ENCODE measurements around the gene SCYGR5.
"Not testable (repeated sequence)": the region's sequence is repeated elsewhere in the genome, so short reads cannot be mapped to it uniquely, and the experiment has no call there.

The SCYGR5 gene

GRCh38 chr2:227673620-227674019, 7.0 kb downstream of the SCYGR5 start:
- DNase-seq (ENCODE audit: low read depth): not testable (repeated sequence)

- DNase-seq (ENCODE audit: low read depth): peak; percentile 39
Measured at GRCh38 chr2:227674485-227674884, 7.9 kb downstream of the SCYGR5 start.

GRCh38 chr2:227677928-227678327, 11.3 kb downstream of the SCYGR5 start:
- no peak for DNase-seq (ENCODE audit: low read depth)

DNA sequence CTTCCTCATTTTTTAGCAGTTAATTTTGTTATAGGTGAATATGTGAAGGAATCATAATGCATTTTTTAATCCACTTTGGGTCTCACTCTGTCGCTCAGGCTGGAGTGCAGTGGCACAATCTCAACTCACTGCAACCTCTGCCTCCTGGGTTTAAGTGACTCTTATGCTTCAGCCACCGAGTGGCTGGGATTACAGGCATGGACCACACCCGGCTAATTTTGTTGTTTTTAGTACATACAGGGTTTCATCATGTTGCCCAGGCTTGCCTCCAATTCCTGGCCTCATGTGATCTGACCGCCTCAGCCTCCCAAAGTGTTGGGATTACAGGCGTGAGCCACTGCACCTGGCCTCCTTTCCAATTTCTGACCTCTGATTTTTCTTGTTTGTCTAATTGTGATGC, 17.7 kb downstream of the SCYGR5 start:
- DNase-seq (ENCODE audit: low read depth): peak; percentile 5

DNA sequence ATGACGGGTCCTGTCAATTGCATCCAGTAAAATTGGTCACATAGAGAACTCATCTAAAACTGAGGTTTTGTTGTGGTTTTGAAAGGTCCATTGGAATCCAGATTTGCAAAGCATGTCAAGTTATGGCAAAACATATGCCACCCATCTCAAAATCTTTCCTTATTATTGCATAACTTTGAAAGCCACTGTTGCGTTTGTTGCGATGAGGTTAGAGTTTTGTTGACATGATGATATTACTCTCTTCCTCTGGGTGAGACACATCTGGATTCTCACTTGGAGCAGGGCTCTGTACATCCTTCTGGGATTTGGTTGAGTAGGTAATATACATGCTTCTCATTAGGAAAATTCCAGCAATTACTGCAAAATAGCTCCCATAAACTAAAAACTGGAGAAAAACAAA, 20.6 kb downstream of the SCYGR5 start:
- peak; percentile 57 for DNase-seq (ENCODE audit: low read depth)

DNA sequence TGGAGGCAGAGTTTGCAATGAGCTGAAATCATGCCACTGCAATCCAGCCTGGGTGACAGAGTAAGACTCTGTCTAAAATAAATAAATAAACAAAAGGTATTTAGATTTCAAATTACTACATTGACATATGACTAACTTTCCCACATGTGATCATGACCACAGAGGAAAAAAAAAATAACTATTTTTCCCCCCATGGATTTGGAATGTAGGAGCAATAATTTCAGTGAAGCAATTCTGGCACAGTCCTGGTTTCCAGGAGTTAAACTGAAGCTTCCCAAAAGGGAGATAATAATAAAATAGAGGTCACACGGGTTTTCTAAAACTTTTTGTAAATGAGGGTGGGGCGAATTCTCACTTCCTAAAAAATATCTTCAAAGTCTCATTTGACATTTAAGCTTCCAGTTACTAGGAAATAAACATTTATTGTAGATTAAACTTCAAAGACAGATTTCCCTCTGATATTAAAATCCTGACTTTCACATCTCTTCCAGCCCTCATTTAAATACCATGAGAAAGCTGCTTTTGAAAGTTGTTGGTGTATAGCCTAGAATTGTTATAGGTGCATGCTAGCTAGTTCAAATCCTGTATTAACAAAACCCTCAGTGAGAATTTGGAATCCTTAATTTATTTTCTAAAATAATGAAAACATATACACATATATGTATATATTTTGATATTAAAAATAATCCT, 30.5 kb downstream of the SCYGR5 start:
- peak; percentile 57 for DNase-seq (ENCODE audit: low read depth)

- no peak for DNase-seq (ENCODE audit: low read depth)
Measured at GRCh38 chr2:227701556-227701955, 35.0 kb downstream of the SCYGR5 start.

GRCh38 chr2:227703280-227703732, 36.7 kb downstream of the SCYGR5 start:
- peak; percentile 75 for DNase-seq (ENCODE audit: low read depth)

DNA sequence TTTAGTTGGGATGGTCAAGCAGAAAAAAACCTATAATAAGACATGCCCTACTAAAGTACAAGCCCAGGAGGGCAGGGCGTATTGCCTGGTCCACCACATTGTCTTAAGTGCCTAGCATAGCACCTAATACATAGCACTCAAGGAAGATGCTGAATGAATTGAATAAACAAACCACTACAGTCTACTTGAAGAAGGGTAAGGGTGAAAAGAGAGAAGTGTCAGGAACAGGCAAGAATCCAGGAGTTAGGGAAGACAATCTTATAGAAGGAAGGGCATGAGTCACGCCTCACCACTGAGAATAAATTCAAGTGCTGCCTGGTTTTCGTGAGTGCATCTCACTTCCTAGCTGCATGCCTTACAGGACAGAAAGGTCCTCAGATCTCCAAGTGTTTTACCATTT, 37.4 kb downstream of the SCYGR5 start:
- DNase-seq (ENCODE audit: low read depth): peak; percentile 53

DNA sequence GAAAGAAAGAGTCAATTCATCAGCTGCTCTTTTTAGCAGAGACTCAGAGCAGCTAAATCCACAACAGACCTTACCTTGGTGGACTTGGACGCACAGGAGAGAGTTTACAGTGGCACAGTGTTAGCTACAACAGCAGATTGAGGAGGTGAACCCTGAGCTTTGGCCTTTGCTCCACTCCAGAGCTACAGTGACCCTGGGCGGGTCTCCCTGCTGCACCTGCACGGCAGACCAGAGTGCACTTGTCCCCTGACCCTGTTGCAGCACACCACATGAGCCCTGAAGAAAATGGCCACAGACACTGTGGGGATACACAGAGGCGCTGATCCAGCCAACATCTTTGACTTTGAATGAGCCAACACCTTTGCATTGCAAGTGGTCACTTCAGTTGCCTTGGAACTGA, 40.3 kb downstream of the SCYGR5 start:
- no peak for DNase-seq (ENCODE audit: low read depth)

DNA sequence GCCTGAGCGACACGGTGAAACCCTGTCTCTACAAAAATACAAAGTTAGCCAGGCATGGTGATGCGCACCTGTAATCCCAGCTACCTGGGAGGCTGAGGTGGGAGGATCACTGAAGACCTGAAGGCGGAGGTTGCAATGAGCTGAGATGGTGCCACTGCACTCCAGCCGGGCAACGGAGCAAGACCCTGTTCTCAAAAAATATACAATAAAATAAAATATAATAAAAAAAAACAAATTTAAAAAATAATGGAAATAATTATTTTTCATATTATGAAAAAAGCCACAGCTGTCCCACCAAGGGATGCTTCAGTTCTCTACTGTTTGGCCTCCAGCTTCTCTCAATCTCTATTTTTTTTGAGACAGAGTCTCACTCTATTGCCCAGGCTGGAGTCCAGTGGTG, 40.8 kb downstream of the SCYGR5 start:
- no peak for DNase-seq (ENCODE audit: low read depth)

DNA sequence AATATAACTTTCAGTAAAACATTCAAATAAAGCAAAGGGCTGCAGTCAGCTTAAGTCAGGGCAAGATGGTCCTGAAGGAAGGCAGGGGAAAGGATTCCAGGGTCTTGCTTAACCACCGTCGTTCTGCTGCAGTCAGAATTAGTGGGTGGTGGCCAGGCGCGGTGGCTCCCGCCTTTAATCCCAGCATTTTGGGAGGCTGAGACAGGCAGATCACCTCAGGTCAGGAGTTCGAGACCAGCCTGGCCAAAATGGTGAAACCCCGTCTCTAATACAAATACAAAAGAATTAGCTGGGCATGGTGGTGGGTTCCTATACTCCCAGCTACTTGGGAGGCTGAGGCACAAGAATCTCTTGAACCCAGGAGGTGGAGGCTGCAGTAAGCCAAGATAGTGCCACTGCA, 44.4 kb downstream of the SCYGR5 start:
- DNase-seq (ENCODE audit: low read depth): no peak

DNA sequence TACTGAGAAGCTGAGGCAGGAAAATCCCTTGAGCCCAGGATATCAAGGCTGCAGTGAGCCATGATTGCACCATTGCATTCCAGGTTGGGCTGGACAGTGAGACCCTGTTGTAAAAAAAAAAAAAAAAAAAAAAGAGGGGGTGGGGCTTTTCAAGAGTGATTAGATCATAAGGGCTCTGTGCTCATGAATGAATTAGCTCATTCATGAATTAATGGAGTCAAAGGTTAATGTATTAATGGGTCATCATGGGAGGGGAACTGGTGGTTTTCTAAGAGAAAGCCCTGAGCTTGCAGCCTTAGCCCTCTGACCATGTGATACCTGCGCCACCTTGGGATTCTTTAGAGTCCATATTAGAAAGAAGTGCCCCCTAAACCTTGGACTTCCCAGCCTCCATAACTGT, 46.7 kb downstream of the SCYGR5 start:
- no peak for DNase-seq (ENCODE audit: low read depth)

DNA sequence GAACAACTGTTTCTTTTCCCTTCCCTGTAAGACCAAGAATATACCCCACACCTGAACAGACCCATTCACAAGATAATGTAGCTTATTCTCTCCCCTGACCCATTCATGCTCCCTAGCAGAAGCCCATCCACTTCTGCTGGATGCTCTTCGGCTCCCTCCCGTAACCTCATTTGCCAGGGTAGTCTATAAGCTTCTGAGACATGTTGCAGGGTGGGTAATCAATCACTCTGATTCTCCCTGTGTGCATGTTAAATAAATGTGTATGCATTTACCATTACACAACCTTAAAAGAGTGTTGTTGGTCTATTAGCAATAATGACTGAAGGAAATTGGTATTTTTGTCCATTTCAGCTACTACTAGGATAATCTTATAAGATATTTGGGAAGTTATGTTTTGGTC, 49.9 kb downstream of the SCYGR5 start:
- DNase-seq (ENCODE audit: low read depth): no peak
